ENCODE data around the gene BATF3.
"Not testable (repeated sequence)": the region's sequence is repeated elsewhere in the genome, so short reads cannot be mapped to it uniquely, and the experiment has no call there.

The BATF3 gene

DNA sequence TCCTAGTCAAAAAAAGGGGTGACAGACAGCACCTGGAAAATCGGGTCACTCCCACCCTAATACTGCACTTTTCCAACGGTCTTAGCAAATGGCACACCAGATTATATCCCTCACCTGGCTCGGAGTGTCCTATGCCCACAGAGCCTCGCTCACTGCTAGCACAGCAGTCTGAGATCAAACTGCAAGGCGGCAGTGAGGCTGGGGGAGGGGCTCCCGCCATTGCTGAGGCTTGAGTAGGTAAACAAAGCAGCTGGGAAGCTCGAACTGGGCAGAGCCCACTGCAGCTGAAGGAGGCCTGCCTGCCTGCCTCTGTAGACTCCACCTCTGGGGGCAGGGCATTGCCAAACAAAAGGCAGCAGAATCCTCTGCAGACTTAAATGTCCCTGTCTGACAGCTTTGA, 41.4 kb downstream of the BATF3 start:
- DNase-seq (ENCODE audit: low spot score): not testable (repeated sequence)

DNA sequence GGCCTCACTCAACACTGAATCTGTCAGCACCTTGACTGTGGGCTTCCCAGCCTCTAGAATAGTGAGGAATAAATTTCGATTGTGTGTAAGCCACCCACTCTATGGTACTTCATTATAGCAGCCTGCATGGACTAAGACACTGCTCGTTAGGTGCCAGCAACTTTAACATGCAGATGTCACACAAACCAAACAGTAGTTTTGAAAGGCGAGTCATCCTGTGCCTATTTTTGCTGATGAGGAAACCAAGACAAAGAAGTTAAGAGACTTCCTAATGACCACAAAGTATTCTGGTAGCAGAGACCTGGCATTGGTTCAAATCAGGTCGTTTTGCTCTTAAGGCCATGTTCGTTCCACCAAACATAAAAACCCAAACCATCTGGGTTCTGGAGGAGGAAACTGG, 42.9 kb downstream of the BATF3 start:
- DNase-seq (ENCODE audit: low spot score): no peak

DNA sequence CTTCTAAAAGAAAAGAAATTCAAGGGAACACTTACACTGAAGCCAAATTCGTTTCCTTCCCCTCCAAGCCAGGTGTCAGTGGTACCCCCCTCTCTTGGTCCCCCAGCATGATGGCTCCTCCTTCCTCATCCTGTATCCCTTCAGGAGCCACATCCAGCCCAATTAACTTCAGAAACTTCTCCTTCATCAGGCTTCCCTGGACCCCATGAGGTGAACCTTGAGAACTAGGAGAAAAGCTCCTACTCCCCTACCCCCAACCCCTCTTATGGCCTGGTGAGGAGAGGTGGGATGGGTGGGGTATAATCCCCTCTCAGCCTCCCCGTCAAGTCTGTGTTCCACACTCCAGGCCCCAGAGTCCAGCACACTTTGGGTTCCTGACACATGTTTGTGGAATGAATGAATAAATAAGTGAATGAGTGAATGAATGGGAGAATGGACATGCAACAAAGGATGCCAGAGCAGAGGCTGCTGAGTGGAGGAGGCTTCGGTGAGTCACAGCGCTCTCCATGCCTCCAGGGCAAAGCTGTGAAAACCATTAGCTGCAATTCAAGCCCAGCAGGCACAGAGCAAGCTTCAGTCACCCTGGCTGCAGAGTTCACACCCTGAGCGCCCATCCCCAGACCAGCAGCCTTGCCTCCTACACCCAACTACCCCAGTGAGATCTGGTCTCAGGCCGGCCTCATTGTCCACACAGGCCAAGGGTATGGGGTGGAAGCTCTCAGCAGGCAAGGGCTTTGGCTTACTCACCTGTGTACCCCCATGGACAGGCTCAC, 43.8 kb downstream of the BATF3 start:
- no peak for DNase-seq (ENCODE audit: low spot score)

- no peak for DNase-seq (ENCODE audit: low spot score)
These were observed 47.0 kb downstream of the BATF3 start for GRCh38 chr1:212652609-212653008.

- DNase-seq (ENCODE audit: low spot score): no peak
These were observed 47.7 kb downstream of the BATF3 start for GRCh38 chr1:212651977-212652376.

- DNase-seq (ENCODE audit: low spot score): peak; percentile 64
These were observed 48.1 kb downstream of the BATF3 start for GRCh38 chr1:212651521-212651920.

GRCh38 chr1:212650228-212650627, 49.4 kb downstream of the BATF3 start:
- DNase-seq (ENCODE audit: low spot score): no peak

DNA sequence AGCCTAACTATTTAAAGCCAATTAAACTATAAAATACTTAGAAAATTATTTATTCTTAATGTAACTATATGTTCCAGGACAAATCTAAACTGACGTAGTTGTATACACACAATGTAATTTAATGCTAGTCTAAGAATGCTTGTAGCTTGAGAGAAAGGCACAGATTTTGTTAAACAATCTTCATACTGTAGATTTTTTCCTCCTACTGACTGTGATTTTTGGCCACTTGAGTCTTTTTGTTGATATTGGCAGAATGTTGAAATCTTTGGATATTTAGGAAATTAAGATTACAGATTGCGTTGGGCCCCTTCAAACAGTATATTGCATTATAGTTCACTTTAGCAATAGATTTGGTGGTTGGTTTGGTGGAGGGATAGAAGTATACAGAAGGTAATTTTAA, 50.6 kb downstream of the BATF3 start:
- DNase-seq (ENCODE audit: low spot score): no peak

- DNase-seq (ENCODE audit: low spot score): no peak
These were observed 51.2 kb downstream of the BATF3 start for GRCh38 chr1:212648431-212648830.

- DNase-seq (ENCODE audit: low spot score): no peak
These were observed 52.6 kb downstream of the BATF3 start for GRCh38 chr1:212647004-212647403.

- DNase-seq (ENCODE audit: low spot score): no peak
These were observed 53.1 kb downstream of the BATF3 start for GRCh38 chr1:212646588-212646987.

DNA sequence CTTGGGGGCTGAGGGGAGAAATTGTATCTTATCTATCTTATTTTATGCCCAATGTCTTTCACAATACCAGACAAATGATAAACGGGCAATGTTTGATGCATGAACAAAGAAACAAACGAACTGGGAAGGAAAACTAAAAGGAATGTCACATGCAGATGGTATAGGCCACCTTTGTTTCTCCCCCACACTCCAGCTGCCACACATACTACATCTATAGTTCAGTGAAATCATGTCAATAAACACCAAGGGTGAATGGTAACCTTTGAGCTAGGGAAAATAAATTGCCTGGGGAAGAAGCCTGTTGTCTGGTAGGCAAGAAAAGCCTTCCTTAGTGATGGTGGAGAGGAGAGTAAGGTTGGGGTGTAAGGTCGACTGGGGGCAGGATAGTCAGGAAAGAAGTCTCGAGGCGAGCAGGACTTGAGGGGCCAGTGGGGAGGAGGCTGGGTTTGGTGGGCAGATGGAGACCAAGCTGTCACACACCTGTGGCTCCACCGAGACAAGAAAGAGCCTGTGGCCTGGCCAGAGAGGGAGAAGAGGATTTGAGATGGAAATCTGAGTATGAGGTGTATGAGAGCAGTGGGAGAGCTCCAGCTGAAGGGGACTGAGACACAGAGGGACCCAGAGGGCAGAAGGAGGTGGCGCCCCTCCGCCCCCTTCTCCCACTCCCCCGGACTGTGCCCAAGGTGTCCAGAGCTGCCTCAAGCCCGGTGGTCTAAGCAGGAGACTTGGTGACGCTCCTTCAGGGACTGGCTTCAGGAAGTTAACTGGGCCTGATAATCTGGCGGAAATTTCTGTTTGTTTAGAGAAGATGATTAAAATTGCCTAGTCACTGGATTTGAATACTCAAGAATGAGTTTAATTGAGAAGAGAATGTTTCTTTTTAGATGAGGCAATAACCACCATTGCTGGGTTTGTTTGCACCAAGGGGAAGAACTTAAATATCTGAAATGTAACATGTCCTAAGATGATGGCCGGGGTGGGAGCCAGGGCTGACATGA, 53.8 kb downstream of the BATF3 start:
- DNase-seq (ENCODE audit: low spot score): no peak

- DNase-seq (ENCODE audit: low spot score): no peak
These were observed 54.6 kb downstream of the BATF3 start for GRCh38 chr1:212644866-212645545.

DNA sequence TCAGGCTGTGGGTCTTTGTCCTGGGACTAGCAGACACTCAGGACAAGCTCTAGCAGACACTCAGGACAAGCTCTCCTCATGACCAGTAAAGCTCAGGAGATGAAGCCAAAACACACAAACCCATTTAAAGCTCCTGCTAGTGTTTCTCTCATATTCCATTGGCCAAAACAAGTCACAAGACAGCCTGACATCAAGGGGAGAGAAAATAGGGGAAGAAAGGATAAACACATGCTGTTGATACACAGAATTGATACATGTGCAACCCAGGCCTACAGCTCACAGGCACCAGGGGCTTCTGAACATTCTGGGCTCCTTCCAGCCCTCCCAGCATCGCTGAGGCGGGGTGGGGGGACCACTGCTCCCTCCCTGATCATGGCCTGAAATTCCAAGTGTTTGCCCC, 55.8 kb downstream of the BATF3 start:
- no peak for DNase-seq (ENCODE audit: low spot score)

DNA sequence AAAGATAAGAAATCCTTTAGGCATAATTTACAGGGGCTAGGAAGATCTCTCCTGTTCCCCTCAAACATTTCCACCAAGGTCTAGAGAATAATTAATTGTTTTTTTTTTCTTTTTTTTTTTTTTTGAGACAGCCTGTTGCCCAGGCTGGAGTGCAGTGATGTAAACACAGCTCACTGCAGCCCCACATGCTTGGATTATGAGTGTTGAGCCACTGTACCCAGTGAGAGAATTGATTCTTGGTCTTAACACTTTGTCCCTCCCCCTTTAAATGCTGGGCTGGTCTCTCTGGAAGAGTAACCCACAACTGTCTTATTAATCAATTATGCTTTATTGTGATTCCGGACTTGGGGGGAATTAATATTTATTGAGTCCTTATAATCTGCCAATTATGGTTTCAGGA, 57.7 kb downstream of the BATF3 start:
- DNase-seq (ENCODE audit: low spot score): peak; percentile 49

- DNase-seq (ENCODE audit: low spot score): no peak
These were observed 59.3 kb downstream of the BATF3 start for GRCh38 chr1:212640223-212640878.

DNA sequence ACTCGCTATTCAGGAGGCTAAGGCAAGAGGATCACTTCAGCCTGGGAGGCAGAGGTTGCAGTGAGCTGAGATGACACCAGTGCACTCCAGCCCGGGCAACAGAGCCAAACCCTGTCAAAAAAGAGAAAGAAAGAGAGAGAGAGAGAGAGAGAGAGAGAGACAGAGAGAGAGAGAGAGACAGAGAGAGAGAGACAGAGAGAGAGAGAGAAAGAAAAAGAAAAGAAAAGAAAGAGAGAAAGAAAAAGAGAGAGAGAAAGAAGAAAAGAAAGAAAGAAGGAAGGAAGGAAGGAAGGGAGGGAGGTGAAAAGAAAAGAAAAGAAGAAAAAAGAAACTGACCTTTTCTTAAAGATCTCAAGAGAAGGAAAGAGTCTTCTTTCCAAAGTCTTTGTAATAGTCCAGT, 60.1 kb downstream of the BATF3 start:
- DNase-seq (ENCODE audit: low spot score): not testable (repeated sequence)

DNA sequence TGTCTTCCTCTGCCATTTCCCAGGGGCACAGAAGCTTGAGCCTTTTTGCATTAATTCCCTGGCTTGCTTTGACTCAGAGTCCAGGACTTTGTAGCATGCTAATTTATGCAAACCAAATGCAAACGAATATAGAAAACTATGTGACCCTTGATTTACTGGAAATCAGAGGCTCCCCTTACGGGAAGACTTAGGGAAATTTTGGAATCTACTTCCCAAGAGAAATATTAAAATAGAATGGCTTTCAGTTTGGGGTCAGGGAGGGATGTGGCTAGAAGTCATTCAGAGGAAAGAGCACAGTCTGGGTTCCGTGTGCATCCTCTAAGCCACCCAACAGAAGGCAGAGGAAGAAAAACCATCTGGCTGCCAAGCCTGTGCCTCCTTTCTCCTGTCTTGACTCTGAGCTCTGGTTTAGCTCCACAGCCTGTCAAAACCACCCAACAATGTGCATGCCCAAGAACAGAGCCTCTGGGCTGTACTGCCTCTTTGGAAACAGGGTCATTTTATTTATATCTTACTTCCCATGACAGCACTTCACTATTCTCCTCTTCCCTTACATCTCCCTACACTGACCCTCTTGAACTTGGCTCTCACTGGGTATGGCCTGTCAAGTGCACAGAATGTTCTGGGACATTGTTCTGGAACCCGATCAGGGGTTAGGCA, 61.0 kb downstream of the BATF3 start:
- peak; percentile 59 for DNase-seq (ENCODE audit: low spot score)

DNA sequence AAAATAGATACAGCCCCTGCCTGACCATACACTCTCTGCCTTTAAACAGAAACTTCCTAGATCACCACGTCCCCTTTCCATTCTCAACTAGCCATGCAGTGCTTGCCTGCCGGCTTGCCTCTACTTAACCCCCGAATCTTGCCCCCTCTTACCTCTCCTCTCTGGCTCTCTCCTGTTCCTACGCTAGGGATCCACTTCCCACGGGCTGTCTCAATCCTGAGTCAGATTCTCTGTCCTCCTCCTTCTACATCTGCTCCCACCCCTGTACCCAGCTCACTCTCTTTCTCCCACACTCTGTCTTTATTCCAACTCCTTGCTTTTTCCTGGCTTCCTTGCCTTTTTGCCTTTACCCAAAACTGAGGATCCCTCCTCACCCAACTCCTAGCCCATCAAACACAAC, 61.7 kb downstream of the BATF3 start:
- peak; percentile 59 for DNase-seq (ENCODE audit: low spot score)

Data from hepatic stellate cell (primary cell).